Ishikawa (cell line): Measurements from ENCODE around the gene MGA.

ENCODE experiments used
- CEBPB ChIP-seq: IDR thresholded peaks from 2 replicates; pipeline ENCODE4 v1.6.1; 2012
- CREB1 ChIP-seq: IDR thresholded peaks from 2 replicates; pipeline ENCODE4 v1.6.1; 2012; ENCODE audit warnings: low read depth
- EGR1 ChIP-seq: IDR thresholded peaks from 2 replicates; pipeline ENCODE4 v1.6.1; 2012
- EP300 ChIP-seq: IDR thresholded peaks from 2 replicates; pipeline ENCODE4 v1.6.1; 2012; ENCODE audit warnings: borderline replicate concordance
- FOXM1 ChIP-seq: IDR thresholded peaks from 2 replicates; pipeline ENCODE4 v1.6.1; 2012; ENCODE audit warnings: low read depth, borderline replicate concordance
- MAX ChIP-seq: IDR thresholded peaks from 2 replicates; pipeline ENCODE4 v1.6.1; 2012
- NFIC ChIP-seq: IDR thresholded peaks from 2 replicates; pipeline ENCODE4 v1.6.1; 2012
- RAD21 ChIP-seq: IDR thresholded peaks from 2 replicates; pipeline ENCODE4 v1.6.1; 2012; ENCODE audit warnings: low read depth
- REST ChIP-seq: IDR thresholded peaks from 2 replicates; pipeline ENCODE4 v1.6.1; 2012; ENCODE audit warnings: low read depth, mild to moderate bottlenecking
- TAF1 ChIP-seq: IDR thresholded peaks from 2 replicates; pipeline ENCODE4 v1.6.1; 2012; ENCODE audit warnings: low read depth, mild to moderate bottlenecking
- TCF12 ChIP-seq: IDR thresholded peaks from 2 replicates; pipeline ENCODE4 v1.6.1; 2012; ENCODE audit warnings: low read depth
- TEAD4 ChIP-seq: IDR thresholded peaks from 2 replicates; pipeline ENCODE4 v1.6.1; 2012
- USF1 ChIP-seq: IDR thresholded peaks from 2 replicates; pipeline ENCODE4 v1.6.1; 2012
- YY1 ChIP-seq: IDR thresholded peaks from 2 replicates; pipeline ENCODE4 v1.6.1; 2012; ENCODE audit warnings: low read depth
- ZBTB7A ChIP-seq: IDR thresholded peaks from 2 replicates; pipeline ENCODE4 v1.6.1; 2012; ENCODE audit warnings: low read depth

The MGA gene

GRCh38 chr15:41692049-41692448 is 31.8 kb downstream of the MGA start:
- TF ChIP-seq NFIC (no peak), MAX (no peak), RAD21 (no peak), REST (no peak), FOXM1 (no peak), USF1 (no peak)

GRCh38 chr15:41693757-41694156 is 33.6 kb downstream of the MGA start:
- TF ChIP-seq CEBPB (no peak), REST (no peak), EGR1 (no peak), RAD21 (no peak), TEAD4 (no peak), ZBTB7A (no peak), MAX (no peak), FOXM1 (no peak), EP300 (no peak), YY1 (no peak), TAF1 (no peak), TCF12 (no peak), CREB1 (no peak), USF1 (no peak), NFIC (no peak)

GRCh38 chr15:41695750-41696436 is 35.7 kb downstream of the MGA start:
- TF ChIP-seq RAD21 (peak; percentile 13; the same call in 1 of the 2 replicates), EGR1 (no peak)

GRCh38 chr15:41698779-41699178 is 38.6 kb downstream of the MGA start:
- no peak for TF ChIP-seq TCF12
- no peak for TF ChIP-seq EP300
- TF ChIP-seq EGR1, result no peak
- TF ChIP-seq ZBTB7A, result no peak
- TF ChIP-seq NFIC, result no peak
- no peak for TF ChIP-seq CREB1
- TF ChIP-seq USF1, result no peak
- TF ChIP-seq FOXM1, result no peak
- TF ChIP-seq CEBPB, result no peak
- TF ChIP-seq YY1, result no peak

GRCh38 chr15:41703120-41703519 is 42.9 kb downstream of the MGA start:
- TF ChIP-seq RAD21 (no peak), TEAD4 (no peak), FOXM1 (no peak), EGR1 (no peak), NFIC (no peak), CREB1 (no peak), CEBPB (no peak), TCF12 (no peak), ZBTB7A (no peak), USF1 (no peak), REST (no peak)
